Activated naive CD4-positive, alpha-beta T cell treated with anti-CD3 and anti-CD28 coated beads, Interleukin-2, amount 10 ng/mL, durations not matched to agents 7 days and 5 days (primary cell): Measurements from ENCODE around the gene BTBD9.

Experiments
- CTCF ChIA-PET: fragments of 350-600 bp; sonication (Branson Sonifier 250); formaldehyde crosslinking; loops from one replicate; lab custom pipeline; 2021; ENCODE audit warnings: antibody characterized with exemption; lab: Charles Lee
- DNase-seq: peaks from one replicate; pipeline ENCODE4 v3.0.0-alpha.2; 2020
- H3K27ac Mint-ChIP-seq: one replicate; pipeline ENCODE4 v1.8.0; 2021; ENCODE audit warnings: mild to moderate bottlenecking, moderate library complexity, mixed read lengths
- H3K27me3 Mint-ChIP-seq: one replicate; pipeline ENCODE4 v1.8.0; 2021; ENCODE audit warnings: mild to moderate bottlenecking, mixed read lengths
- H3K36me3 Mint-ChIP-seq: one replicate; pipeline ENCODE4 v1.8.0; 2021; ENCODE audit warnings: mixed read lengths
- H3K4me1 Mint-ChIP-seq: one replicate; pipeline ENCODE4 v1.8.0; 2021; ENCODE audit warnings: mixed read lengths
- H3K4me3 Mint-ChIP-seq: one replicate; pipeline ENCODE4 v1.8.0; 2021; ENCODE audit warnings: mild to moderate bottlenecking, moderate library complexity, mixed read lengths
- H3K9me3 Mint-ChIP-seq: one replicate; pipeline ENCODE4 v1.8.0; 2021; ENCODE audit warnings: mixed read lengths

Gene BTBD9

DNA sequence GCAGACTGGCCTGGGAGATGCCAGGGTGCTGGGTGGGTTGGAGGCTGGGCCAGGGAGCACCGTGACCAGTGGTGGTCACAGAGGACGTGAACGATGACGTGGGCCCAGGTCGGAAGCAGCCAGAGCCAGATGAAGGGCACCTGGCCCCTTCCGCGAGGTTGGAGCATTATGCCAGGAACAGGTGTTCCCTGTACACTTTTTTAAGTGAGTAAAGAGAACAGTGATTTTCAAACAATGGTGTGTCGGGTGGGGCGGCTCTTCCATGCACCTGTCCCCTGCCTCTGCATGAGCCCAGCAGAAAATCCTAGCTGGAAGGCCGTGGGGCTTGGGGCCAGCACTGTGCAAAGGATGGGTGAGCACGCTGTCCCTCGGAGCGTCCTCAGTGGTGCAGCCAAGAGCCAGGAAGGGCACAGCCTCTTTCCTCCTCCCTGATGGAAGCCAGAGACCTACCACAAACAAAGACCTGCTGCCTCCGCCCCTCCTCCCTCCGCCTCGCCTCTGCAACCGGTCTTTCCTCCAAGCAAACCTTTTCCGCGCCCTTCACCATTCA lies 469.7 kb downstream of the BTBD9 start:
- no peak overlapping the region for H3K27ac Mint-ChIP-seq
- H3K4me1 Mint-ChIP-seq: no peaks in the 10 kb centered on the region
- DNase-seq: no peak
- H3K27me3 Mint-ChIP-seq: no peaks in the 10 kb centered on the region
- H3K9me3 Mint-ChIP-seq: no peaks in the 10 kb centered on the region
- H3K36me3 Mint-ChIP-seq: no peaks in the 10 kb centered on the region
- CTCF ChIA-PET: interaction anchor here (1.5 kb wide), 1 partner anchor 136 kb away, joined by 6 read pairs; no protein-coding TSS in a partner anchor
- H3K4me3 Mint-ChIP-seq: no peak overlapping the region

DNA sequence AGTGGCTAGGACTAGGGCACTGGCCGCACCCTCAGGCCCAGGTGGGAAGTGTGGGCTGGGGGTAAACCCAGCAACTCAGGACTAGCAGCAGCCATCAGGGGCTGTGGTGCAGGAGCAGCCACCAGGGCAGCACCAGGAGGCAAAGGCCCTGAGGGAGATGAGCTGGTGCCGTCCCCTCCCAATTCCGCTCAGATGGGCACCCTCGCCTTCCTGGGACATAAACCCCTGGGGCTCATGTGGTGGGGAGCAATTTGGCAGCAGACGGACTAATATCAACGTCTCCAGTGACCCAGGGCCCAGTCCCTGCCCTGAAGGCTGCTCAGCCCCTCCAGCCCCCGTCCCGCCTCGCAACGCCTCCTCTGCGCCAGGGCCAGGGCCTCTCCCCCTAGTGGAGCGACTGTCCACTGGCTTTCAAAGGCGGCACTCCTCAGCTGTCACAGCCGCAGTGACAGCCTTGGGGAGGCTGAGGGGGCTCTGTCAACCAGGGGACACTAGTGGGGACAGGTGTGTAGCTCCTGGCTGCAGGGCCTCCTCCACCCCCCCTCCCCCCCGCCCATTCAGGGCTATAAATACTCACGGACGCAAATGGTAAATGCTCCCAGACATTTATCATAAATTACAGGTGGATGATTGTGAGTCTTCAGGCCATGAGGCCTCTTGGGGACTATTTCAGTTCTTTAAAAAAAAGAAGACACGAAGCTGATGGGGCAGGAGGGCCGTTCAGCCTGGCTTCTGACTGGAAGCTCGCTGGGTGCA lies 470.3 kb downstream of the BTBD9 start:
- no peak overlapping the region for H3K27ac Mint-ChIP-seq
- H3K27me3 Mint-ChIP-seq: no peaks in the 10 kb centered on the region
- H3K4me3 Mint-ChIP-seq: no peak overlapping the region
- H3K36me3 Mint-ChIP-seq: no peaks in the 10 kb centered on the region
- no peaks in the 10 kb centered on the region for H3K9me3 Mint-ChIP-seq
- DNase-seq: no peak
- H3K4me1 Mint-ChIP-seq: no peaks in the 10 kb centered on the region
- CTCF ChIA-PET: interaction anchor here (1.5 kb wide), 1 partner anchor 135 kb away, joined by 6 read pairs; no protein-coding TSS in a partner anchor

DNA sequence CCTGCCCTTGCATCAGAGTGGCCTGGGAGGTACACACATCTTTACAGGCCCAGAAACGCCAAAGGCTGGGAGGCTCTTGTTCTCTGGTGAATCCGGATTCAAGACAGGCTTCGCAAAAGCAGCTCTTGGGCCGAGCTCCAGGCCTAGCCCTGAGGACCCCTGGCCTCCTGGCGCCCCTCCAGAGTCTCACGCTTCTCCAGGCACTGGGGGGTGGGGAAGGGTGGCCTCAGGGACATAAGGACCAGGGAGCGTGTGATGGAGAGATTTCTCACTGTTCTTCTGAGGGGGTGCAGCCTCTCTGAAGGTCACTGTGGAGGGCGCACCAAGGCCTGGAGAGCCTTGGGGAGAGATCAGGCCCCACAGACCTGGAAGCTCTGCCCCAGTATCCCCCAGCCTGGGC lies 471.0 kb downstream of the BTBD9 start:
- CTCF ChIA-PET: interaction anchor here (1.5 kb wide), 1 partner anchor 135 kb away, joined by 6 read pairs; no protein-coding TSS in a partner anchor
- H3K27ac Mint-ChIP-seq: no peak overlapping the region
- H3K36me3 Mint-ChIP-seq: no peaks in the 10 kb centered on the region
- H3K9me3 Mint-ChIP-seq: no peaks in the 10 kb centered on the region
- no peaks in the 10 kb centered on the region for H3K27me3 Mint-ChIP-seq
- no peaks in the 10 kb centered on the region for H3K4me1 Mint-ChIP-seq
- no peak overlapping the region for H3K4me3 Mint-ChIP-seq
- DNase-seq: no peak

DNA sequence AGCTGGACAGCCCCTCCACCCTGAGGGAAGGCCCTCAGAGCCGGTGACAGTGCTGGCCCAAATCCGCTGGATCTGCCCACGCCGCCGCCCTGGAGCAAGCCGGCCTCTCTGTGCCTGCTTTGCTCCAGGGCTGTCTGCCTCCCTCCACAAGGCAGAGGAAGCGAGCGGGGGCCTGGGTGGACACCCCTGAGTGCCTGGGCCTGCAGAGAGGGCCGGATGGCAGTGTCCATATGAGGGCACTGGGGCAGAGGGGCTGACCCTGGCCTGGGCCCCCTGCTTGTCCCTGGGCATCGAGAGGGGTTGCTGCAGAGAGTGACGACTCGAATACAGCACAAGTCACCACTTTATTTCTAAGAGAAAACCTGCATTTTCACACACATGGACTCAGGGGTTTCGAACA lies 471.6 kb downstream of the BTBD9 start:
- Mint-ChIP-seq H3K27me3 (no peaks in the 10 kb centered on the region), H3K4me1 (no peaks in the 10 kb centered on the region), H3K36me3 (no peaks in the 10 kb centered on the region), H3K9me3 (no peaks in the 10 kb centered on the region), H3K27ac (no peak overlapping the region), H3K4me3 (no peak overlapping the region)
- CTCF ChIA-PET: no interaction called here
- no peak for DNase-seq

DNA sequence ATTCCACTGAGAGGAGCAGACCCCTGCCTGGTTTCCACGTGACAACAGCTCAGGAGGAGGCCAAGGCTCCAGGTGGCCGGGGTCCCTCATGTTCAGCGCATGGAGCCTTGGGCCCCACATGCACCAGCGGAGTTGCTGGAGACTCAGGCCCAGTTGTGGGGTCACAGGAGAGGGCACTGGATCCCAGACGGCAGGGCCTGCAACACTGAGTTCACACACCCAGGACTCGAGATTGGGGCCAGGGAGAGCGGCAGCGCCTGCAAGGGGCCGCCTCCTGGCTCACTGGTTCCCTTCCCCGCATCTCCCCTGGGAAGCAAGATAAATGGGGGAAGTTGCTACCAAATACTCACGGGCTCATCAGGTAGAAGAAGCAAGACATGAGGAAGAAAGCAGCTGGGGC lies 472.1 kb downstream of the BTBD9 start:
- CTCF ChIA-PET: no interaction called here
- H3K4me3 Mint-ChIP-seq: no peak overlapping the region

DNA sequence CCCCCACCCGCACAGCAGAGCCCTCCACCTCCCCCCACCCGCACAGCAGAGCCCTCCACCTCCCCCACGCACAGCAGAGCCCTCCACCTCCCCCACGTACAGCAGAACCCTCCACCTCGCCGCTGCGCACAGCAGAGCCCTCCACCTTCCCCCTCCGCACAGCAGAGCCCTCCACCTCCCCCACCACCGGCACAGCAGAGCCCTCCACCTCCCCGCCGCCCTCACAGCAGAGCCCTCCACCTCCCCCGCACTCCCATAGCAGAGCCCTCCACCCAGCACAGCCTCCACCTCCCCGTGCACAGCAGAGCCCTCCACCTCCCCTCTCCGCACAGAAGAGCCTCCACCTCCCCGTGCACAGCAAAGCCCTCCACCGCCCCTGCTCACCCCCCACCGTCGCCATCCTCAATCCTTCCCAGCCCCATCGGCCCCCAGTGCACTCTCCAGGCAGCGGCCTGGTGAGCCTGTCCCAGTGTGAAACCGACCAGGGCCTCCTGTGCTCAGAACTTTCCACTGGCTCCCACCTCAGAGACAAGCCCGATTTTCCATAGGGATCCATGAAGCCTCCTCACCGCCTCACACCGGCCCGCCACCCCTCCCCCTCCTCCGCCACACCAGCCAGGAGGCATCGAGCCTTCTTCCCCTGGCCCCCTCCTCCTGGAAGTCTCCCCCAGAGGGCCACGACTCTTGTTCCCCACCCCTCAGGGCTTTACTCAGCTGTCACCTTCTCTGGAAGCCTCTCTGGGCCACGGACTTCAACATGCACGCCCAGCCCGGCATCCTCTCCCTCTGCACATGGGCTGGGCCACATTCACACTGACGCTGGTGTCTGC lies 473.1 kb downstream of the BTBD9 start:
- DNase-seq: no peak
- CTCF ChIA-PET: no interaction called here
- Mint-ChIP-seq H3K27me3 (no peaks in the 10 kb centered on the region), H3K36me3 (no peaks in the 10 kb centered on the region), H3K4me1 (no peaks in the 10 kb centered on the region), H3K27ac (no peak overlapping the region), H3K4me3 (no peak overlapping the region), H3K9me3 (no peaks in the 10 kb centered on the region)

More for the DNA sequence above, 472.1 kb downstream of the BTBD9 start:
- Mint-ChIP-seq H3K36me3 (no peaks in the 10 kb centered on the region), H3K27ac (no peak overlapping the region), H3K4me1 (no peaks in the 10 kb centered on the region), H3K27me3 (no peaks in the 10 kb centered on the region), H3K9me3 (no peaks in the 10 kb centered on the region)
- no peak for DNase-seq

DNA sequence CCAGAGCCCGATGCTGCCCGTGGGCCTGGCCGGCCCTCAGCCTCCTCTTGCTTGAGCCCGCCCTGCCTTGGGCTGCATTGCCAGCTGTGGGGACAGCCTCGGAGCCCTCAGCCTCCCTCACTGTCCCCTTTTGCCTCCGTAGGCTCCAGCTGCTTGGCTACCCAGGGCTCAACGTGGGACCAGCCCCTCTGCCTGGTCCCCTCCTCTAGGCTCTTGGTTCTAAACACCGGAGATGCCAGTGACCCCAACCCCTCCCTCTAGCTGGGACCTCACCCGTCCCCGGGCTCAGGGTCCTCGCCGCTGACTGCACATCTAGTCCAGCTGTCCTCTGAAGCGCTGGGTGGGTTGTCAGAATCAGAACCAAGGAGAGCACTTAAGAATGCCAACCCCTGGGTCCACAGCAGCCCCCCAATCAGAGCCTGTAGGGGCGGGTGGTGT lies 475.0 kb downstream of the BTBD9 start:
- H3K4me1 Mint-ChIP-seq: no peaks in the 10 kb centered on the region
- H3K27me3 Mint-ChIP-seq: no peaks in the 10 kb centered on the region
- H3K9me3 Mint-ChIP-seq: no peaks in the 10 kb centered on the region
- H3K36me3 Mint-ChIP-seq: no peaks in the 10 kb centered on the region
- H3K27ac Mint-ChIP-seq: no peak overlapping the region
- CTCF ChIA-PET: no interaction called here
- peak; percentile 15 for DNase-seq
- no peak overlapping the region for H3K4me3 Mint-ChIP-seq

DNA sequence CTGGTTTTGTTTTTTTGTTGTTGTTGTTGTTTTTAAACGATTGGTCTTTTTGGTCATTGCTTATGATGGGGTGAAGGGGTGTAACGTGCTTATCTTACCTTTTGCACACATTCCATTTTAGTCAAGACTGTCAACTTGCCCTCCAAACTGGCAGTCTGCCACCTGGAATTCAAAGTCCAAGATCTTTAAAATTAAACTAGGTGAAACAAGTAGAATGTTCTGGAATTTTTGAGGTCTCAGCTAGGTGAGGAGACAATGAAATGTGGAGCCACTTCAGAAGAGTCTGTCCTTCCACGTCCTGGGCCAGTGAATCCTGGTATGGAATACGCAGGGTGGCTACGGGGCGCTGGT lies 475.6 kb downstream of the BTBD9 start:
- Mint-ChIP-seq H3K36me3 (no peaks in the 10 kb centered on the region), H3K4me3 (no peak overlapping the region), H3K4me1 (no peaks in the 10 kb centered on the region), H3K27me3 (no peaks in the 10 kb centered on the region), H3K27ac (no peak overlapping the region), H3K9me3 (no peaks in the 10 kb centered on the region)
- DNase-seq: no peak
- CTCF ChIA-PET: no interaction called here

DNA sequence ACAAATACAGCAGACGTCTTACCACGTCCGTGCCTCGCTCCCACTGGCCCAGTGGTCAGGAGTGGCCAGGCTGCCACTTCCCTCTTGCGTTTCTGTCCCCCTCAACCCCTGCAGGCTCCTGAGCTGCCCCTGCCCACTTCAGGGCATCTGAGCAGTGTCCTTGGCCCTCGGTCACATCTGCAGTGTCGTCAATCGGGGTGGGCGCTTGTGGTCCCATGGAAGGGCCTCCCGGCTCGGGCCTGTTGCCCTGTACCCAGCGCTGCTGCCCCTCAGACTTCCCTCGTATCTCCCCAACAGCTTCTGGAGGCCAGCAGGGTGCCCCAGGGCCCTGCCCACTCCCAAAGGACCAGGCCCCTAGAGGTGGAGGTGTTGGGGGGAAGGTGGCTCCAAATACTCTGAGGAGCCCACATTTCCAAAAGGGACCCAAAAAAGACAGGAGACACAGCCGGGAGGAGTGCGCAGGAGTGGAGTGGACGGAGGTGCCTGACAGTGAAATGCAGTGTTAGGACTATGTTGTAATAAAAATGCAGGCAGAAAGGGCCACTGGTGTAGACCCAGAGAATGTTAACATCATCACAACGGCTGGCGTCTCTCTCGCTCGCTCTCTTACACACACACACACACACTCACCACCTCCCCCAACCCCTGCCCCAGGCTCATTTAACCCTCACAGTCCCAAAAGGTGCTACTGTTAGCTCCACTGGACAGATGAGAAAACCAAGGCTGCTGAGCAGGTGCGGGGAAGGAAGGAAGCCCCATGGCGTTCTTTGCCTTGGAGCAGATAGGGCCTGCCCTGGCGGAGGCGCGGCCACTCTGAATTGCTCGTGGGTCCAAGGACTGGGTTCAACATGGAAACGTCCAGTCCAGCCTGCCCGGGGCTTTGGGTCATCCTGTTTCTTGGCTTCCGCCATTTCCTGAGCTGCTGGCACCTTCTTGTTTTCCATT lies 476.3 kb downstream of the BTBD9 start:
- Mint-ChIP-seq H3K4me3 (no peak overlapping the region), H3K4me1 (no peaks in the 10 kb centered on the region), H3K36me3 (no peaks in the 10 kb centered on the region), H3K27ac (no peak overlapping the region), H3K27me3 (no peaks in the 10 kb centered on the region), H3K9me3 (no peaks in the 10 kb centered on the region)
- CTCF ChIA-PET: no interaction called here
- peak; percentile 12 for DNase-seq

DNA sequence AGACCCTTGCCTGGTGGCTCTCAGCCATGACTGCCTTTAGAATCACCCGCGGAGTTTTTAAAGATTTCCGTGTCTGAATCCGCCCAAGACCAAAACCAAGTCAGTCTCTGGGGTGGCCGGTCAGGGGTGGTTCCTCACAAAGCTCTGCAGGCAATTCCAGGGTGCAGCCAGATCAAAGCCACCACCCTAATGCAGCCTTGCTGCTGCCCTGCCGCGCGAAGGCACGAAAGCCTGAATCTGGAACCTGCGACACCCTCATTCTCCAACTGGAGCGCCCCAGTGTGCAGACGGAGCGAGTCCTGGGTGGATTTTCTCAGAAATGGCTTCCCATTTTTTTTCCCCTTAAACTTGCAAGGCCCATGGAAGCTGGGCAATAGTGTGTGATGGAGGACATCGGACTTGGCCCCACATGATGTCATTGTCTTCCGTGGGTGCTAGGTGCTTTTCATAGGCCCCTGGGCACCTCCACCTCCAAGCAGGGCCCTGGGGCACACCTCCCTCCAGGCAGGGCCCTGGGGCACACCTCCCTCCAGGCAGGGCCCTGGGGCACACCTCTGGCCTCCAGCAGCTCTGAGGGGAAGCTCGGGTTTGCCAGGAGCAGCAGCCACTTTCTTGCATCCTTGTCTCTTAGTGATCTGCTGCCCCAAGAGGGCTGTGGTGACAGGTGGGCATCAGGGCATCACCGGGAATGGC lies 477.1 kb downstream of the BTBD9 start:
- H3K4me1 Mint-ChIP-seq: no peaks in the 10 kb centered on the region
- no peaks in the 10 kb centered on the region for H3K27me3 Mint-ChIP-seq
- CTCF ChIA-PET: interaction anchor here (0.9 kb wide), 1 partner anchor 372 kb away, joined by 3 read pairs; no protein-coding TSS in a partner anchor
- no peak overlapping the region for H3K27ac Mint-ChIP-seq
- peak; percentile 3 for DNase-seq
- H3K9me3 Mint-ChIP-seq: no peaks in the 10 kb centered on the region
- no peaks in the 10 kb centered on the region for H3K36me3 Mint-ChIP-seq
- H3K4me3 Mint-ChIP-seq: no peak overlapping the region

DNA sequence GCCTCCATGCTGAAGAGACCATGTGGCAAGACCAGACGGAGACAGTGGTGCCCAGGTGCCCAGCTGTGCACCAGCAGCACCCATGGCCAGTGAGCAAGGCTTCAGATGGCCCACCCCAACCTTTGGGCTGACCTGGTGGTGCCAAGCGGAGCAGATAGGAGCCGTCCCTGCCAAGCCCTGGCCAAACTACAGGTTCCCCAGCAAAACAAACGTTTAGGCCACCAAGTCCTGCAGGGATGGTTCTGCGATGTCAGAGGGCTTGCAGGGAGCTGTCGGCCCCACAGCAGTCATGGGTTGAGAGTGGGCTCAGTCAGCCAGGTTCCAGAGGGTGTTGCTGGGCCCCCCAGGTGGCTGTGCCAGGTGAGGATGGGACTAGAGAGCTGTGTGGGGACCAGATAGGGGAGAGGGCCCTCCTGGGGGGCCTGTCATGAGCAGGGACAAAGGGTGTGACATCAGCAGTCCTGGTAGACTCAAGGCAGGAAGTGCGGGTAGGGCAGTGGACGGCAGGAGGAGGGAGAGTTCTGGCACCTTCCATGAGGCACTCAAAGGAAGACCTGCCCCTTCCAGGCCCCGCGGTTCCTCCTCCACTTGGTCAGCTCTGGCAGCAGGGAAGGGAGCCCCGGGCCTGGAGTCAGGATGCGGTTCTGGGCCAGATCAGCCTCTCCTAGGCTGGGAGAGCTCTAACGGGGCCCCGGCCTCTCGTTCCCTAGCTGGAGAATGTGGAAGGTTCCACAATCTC lies 477.8 kb downstream of the BTBD9 start:
- Mint-ChIP-seq H3K4me3 (no peak overlapping the region), H3K36me3 (no peaks in the 10 kb centered on the region), H3K4me1 (no peaks in the 10 kb centered on the region)

DNA sequence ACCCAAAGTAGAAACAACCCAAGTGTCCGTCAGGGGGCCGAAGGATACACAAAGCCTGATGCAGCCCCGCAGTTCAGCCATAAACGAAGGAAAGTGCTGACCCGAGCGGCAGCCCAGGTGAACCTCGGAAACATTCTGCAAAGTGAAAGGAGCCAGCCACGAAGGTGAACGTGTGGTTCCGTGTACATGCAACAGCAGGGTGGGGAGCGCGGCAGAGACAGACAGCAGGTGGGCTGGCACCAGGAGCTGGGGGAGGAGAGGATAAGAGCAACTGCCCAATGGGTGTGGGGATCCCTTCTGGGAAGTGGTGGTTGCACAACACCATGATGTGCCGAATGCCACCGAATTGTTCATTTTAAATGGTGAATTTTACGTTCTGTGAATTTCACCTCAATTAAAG lies 478.4 kb downstream of the BTBD9 start:
- CTCF ChIA-PET: interaction anchor here (0.9 kb wide), 1 partner anchor 371 kb away, joined by 3 read pairs; no protein-coding TSS in a partner anchor
- no peak overlapping the region for H3K27ac Mint-ChIP-seq
- H3K36me3 Mint-ChIP-seq: no peaks in the 10 kb centered on the region
- H3K9me3 Mint-ChIP-seq: no peaks in the 10 kb centered on the region
- no peak overlapping the region for H3K4me3 Mint-ChIP-seq
- H3K4me1 Mint-ChIP-seq: no peaks in the 10 kb centered on the region
- DNase-seq: peak; percentile 6
- H3K27me3 Mint-ChIP-seq: no peaks in the 10 kb centered on the region

More for the DNA sequence above, 477.8 kb downstream of the BTBD9 start:
- Mint-ChIP-seq H3K27ac (no peak overlapping the region), H3K27me3 (no peaks in the 10 kb centered on the region), H3K9me3 (no peaks in the 10 kb centered on the region)
- CTCF ChIA-PET: interaction anchor here (0.9 kb wide), 1 partner anchor 372 kb away, joined by 3 read pairs; no protein-coding TSS in a partner anchor
- no peak for DNase-seq

DNA sequence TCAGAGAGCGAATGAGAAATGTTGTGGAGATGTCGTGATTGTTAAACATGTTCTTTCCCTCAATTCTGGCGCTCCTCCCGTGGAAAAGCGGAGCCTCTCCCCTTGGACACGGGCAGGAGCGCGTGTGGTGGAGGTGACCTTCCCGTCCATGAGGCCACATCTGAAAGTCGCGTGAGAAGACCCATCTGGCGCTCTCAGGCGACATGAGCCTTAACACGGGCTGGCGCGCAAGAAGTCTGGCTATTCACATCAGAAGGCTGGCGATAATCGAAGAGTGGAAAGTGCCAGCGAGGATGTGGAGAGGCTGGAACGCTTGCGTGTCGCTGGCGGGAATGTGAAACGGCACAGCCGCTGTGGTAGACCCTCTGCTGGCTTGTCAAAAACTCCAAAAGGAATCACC lies 478.9 kb downstream of the BTBD9 start:
- no peak overlapping the region for H3K27ac Mint-ChIP-seq
- no peaks in the 10 kb centered on the region for H3K4me1 Mint-ChIP-seq
- H3K36me3 Mint-ChIP-seq: peaks cover 2% of the 10 kb centered on the region
- peak; percentile 6 for DNase-seq
- H3K4me3 Mint-ChIP-seq: no peak overlapping the region
- no peaks in the 10 kb centered on the region for H3K27me3 Mint-ChIP-seq
- no peaks in the 10 kb centered on the region for H3K9me3 Mint-ChIP-seq
- CTCF ChIA-PET: no interaction called here
